SK-N-SH treated with all-trans-retinoic acid at 6 μM for 48 hours (cell line): ENCODE results near the gene CD40.

Experiments used
- ATAC-seq: fragments of 200-7000 bp; cut with Tn5 transposase; 3 replicates; pipeline ENCODE4 v1.9.1; 2020; ENCODE audit warnings: mild to moderate bottlenecking, moderate library complexity
- ARNTL ChIP-seq: fragments of 450-650 bp; formaldehyde crosslinking; IDR thresholded peaks from 2 replicates; pipeline ENCODE4 v1.5.0; 2020; ENCODE audit warnings: low read depth, mild to moderate bottlenecking, moderate library complexity, borderline replicate concordance
- BACH2 ChIP-seq: fragments of 250-450 bp; sonication (Bioruptor Pico); IDR thresholded peaks from 2 replicates; pipeline ENCODE4 v1.9.0; 2021; ENCODE audit warnings: mild to moderate bottlenecking, borderline replicate concordance
- CSDC2 ChIP-seq: fragments of 250-450 bp; sonication (Bioruptor Pico); IDR thresholded peaks from 2 replicates; pipeline ENCODE4 v1.5.0; 2020; ENCODE audit warnings: mild to moderate bottlenecking, moderate library complexity
- ESRRG ChIP-seq: fragments of 250-450 bp; sonication (Bioruptor Pico); IDR thresholded peaks from 2 replicates; pipeline ENCODE4 v1.6.1; 2021; ENCODE audit warnings: mild to moderate bottlenecking
- GLIS3 ChIP-seq: fragments of 250-450 bp; sonication (Bioruptor Pico); IDR thresholded peaks from 2 replicates; pipeline ENCODE4 v1.5.0; 2020; ENCODE audit warnings: mild to moderate bottlenecking, moderate library complexity
- ISL1 ChIP-seq: fragments of 250-450 bp; sonication (Bioruptor Pico); IDR thresholded peaks from 2 replicates; pipeline ENCODE4 v2.1.2; 2022; ENCODE audit warnings: mild to moderate bottlenecking, moderate library complexity
- OSR1 ChIP-seq: fragments of 250-450 bp; sonication (Bioruptor Pico); IDR thresholded peaks from 2 replicates; pipeline ENCODE4 v1.8.0; 2022; ENCODE audit warnings: moderate library complexity, mild to moderate bottlenecking, inconsistent platforms
- PPARA ChIP-seq: fragments of 250-450 bp; sonication (Bioruptor Pico); IDR thresholded peaks from 2 replicates; pipeline ENCODE4 v1.5.0; 2020; ENCODE audit warnings: mild to moderate bottlenecking, borderline replicate concordance
- RARB ChIP-seq: fragments of 250-450 bp; sonication (Bioruptor Pico); IDR thresholded peaks from 2 replicates; pipeline ENCODE4 v1.8.0; 2021; ENCODE audit warnings: mild to moderate bottlenecking, moderate library complexity
- SNAI2 ChIP-seq: fragments of 250-450 bp; sonication (Bioruptor Pico); IDR thresholded peaks from 2 replicates; pipeline ENCODE4 v1.5.0; 2020; ENCODE audit warnings: mild to moderate bottlenecking, moderate library complexity
- ZC3H10 ChIP-seq: fragments of 250-450 bp; sonication (Bioruptor Pico); IDR thresholded peaks from 2 replicates; pipeline ENCODE4 v1.5.1; 2021; ENCODE audit warnings: mild to moderate bottlenecking, moderate library complexity
- ZFP3 ChIP-seq: fragments of 250-450 bp; sonication (Bioruptor Pico); IDR thresholded peaks from 2 replicates; pipeline ENCODE4 v1.5.0; 2020; ENCODE audit warnings: mild to moderate bottlenecking, moderate library complexity
- ZFP30 ChIP-seq: fragments of 450-650 bp; formaldehyde crosslinking; IDR thresholded peaks from 2 replicates; pipeline ENCODE4 v1.5.0; 2022; ENCODE audit warnings: mild to moderate bottlenecking, moderate library complexity
- ZNF565 ChIP-seq: fragments of 450-650 bp; formaldehyde crosslinking; conservative IDR thresholded peaks from 2 replicates; pipeline ENCODE4 v1.5.0; 2020; ENCODE audit warnings: low read depth, mild to moderate bottlenecking, moderate library complexity
- ZNF70 ChIP-seq: fragments of 450-650 bp; formaldehyde crosslinking; IDR thresholded peaks from 2 replicates; pipeline ENCODE4 v1.5.0; 2020; ENCODE audit warnings: mild to moderate bottlenecking, moderate library complexity
- ZNF8 ChIP-seq: fragments of 450-650 bp; formaldehyde crosslinking; IDR thresholded peaks from 2 replicates; pipeline ENCODE4 v1.5.0; 2020; ENCODE audit warnings: mild to moderate bottlenecking, moderate library complexity
- TF ChIP-seq, protein P1 (sequence below): fragments of 250-450 bp; sonication (Bioruptor Pico); IDR thresholded peaks from 2 replicates; pipeline ENCODE4 v1.5.0; 2020; ENCODE audit warnings: mild to moderate bottlenecking, moderate library complexity
- TF ChIP-seq, protein P2 (sequence below): fragments of 250-450 bp; sonication (Bioruptor Pico); IDR thresholded peaks from 2 replicates; pipeline ENCODE4 v1.5.1; 2020; ENCODE audit warnings: low read depth, mild to moderate bottlenecking, moderate library complexity
- TF ChIP-seq, protein P3 (sequence below): fragments of 250-450 bp; sonication (Bioruptor Pico); IDR thresholded peaks from 2 replicates; pipeline ENCODE4 v1.5.1; 2021; ENCODE audit warnings: mild to moderate bottlenecking, moderate library complexity
- TF ChIP-seq, protein P4 (sequence below): fragments of 250-450 bp; sonication (Bioruptor Pico); IDR thresholded peaks from 2 replicates; pipeline ENCODE4 v1.8.0; 2021; ENCODE audit warnings: low read depth, mild to moderate bottlenecking, moderate library complexity, borderline replicate concordance

The CD40 gene

DNA sequence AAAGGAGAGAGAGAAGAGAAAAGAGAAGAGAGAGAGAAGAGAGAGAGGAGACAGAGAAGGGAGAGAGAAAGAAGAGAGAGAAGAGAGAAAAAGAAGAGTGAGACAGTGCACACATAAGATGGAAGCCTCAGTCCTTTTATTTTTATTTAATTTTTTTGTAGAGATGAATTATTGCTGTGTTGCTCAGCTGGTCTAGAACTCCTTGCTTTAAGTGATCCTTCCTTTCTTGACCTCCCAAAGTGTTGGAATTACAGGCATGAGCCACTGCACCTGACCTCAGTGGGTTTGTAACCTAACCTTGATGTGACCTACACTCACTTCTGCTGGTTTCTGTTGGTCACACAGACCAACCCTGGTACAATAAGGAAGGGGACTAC, 6.3 kb upstream of the CD40 start:
- TF ChIP-seq ZNF70 (CRISPR knock-in tag), result no peak
- no peak for TF ChIP-seq OSR1 (CRISPR knock-in tag)
- no peak for TF ChIP-seq GLIS3 (CRISPR knock-in tag)
- TF ChIP-seq ISL1, result no peak
- TF ChIP-seq, protein P1, sequence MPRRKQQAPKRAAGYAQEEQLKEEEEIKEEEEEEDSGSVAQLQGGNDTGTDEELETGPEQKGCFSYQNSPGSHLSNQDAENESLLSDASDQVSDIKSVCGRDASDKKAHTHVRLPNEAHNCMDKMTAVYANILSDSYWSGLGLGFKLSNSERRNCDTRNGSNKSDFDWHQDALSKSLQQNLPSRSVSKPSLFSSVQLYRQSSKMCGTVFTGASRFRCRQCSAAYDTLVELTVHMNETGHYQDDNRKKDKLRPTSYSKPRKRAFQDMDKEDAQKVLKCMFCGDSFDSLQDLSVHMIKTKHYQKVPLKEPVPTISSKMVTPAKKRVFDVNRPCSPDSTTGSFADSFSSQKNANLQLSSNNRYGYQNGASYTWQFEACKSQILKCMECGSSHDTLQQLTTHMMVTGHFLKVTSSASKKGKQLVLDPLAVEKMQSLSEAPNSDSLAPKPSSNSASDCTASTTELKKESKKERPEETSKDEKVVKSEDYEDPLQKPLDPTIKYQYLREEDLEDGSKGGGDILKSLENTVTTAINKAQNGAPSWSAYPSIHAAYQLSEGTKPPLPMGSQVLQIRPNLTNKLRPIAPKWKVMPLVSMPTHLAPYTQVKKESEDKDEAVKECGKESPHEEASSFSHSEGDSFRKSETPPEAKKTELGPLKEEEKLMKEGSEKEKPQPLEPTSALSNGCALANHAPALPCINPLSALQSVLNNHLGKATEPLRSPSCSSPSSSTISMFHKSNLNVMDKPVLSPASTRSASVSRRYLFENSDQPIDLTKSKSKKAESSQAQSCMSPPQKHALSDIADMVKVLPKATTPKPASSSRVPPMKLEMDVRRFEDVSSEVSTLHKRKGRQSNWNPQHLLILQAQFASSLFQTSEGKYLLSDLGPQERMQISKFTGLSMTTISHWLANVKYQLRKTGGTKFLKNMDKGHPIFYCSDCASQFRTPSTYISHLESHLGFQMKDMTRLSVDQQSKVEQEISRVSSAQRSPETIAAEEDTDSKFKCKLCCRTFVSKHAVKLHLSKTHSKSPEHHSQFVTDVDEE (CRISPR knock-in tag), result no peak
- no peak for TF ChIP-seq BACH2
- no peak for TF ChIP-seq ZFP3 (CRISPR knock-in tag)
- TF ChIP-seq CSDC2 (CRISPR knock-in tag), result no peak
- TF ChIP-seq SNAI2, result no peak
- TF ChIP-seq ZFP30 (CRISPR knock-in tag), result no peak
- TF ChIP-seq, protein P2, sequence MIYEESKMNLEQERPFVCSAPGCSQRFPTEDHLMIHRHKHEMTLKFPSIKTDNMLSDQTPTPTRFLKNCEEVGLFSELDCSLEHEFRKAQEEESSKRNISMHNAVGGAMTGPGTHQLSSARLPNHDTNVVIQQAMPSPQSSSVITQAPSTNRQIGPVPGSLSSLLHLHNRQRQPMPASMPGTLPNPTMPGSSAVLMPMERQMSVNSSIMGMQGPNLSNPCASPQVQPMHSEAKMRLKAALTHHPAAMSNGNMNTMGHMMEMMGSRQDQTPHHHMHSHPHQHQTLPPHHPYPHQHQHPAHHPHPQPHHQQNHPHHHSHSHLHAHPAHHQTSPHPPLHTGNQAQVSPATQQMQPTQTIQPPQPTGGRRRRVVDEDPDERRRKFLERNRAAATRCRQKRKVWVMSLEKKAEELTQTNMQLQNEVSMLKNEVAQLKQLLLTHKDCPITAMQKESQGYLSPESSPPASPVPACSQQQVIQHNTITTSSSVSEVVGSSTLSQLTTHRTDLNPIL, result no peak
- TF ChIP-seq ZNF8 (CRISPR knock-in tag), result no peak
- TF ChIP-seq ESRRG (CRISPR knock-in tag), result no peak
- TF ChIP-seq, protein P3, sequence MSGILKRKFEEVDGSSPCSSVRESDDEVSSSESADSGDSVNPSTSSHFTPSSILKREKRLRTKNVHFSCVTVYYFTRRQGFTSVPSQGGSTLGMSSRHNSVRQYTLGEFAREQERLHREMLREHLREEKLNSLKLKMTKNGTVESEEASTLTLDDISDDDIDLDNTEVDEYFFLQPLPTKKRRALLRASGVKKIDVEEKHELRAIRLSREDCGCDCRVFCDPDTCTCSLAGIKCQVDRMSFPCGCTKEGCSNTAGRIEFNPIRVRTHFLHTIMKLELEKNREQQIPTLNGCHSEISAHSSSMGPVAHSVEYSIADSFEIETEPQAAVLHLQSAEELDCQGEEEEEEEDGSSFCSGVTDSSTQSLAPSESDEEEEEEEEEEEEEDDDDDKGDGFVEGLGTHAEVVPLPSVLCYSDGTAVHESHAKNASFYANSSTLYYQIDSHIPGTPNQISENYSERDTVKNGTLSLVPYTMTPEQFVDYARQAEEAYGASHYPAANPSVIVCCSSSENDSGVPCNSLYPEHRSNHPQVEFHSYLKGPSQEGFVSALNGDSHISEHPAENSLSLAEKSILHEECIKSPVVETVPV (CRISPR knock-in tag), result no peak
- TF ChIP-seq, protein P4, sequence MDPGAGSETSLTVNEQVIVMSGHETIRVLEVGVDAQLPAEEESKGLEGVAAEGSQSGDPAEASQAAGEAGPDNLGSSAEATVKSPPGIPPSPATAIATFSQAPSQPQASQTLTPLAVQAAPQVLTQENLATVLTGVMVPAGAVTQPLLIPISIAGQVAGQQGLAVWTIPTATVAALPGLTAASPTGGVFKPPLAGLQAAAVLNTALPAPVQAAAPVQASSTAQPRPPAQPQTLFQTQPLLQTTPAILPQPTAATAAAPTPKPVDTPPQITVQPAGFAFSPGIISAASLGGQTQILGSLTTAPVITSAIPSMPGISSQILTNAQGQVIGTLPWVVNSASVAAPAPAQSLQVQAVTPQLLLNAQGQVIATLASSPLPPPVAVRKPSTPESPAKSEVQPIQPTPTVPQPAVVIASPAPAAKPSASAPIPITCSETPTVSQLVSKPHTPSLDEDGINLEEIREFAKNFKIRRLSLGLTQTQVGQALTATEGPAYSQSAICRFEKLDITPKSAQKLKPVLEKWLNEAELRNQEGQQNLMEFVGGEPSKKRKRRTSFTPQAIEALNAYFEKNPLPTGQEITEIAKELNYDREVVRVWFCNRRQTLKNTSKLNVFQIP (CRISPR knock-in tag), result no peak
- TF ChIP-seq ARNTL (CRISPR knock-in tag), result no peak
- no peak for ATAC-seq

DNA sequence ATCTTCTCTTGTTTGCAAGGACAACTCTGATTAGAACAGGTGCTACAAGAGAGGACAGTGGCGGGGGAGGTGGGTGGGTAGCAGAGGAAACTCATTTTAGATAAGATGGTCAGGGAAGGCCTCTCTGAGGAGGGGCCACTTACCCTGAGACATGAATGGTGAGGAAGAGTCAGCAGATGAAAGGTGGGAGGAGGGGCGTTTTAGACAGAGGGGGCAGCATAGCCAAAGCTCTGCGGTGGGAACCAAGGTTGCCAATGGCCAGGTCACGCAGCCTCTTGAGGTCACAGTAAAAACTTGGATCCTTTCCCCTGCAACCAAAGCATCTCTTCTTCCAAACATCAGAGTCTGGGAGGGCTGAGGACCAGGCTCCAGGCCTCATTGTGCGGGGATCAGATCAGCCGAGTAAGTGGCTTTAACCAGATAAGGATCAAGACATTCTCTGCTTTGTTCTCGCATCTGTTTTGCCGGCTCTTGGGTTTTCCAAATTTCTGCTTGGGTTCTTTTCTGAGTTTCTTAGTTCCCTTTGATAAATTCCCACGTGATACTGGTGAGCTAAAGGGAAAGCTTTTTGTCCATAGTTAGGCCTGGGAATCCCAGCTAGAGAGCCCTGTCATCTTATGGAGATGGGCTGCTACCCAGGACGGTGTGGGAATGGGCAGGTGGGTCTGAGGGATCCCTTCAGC, 5.5 kb upstream of the CD40 start:
- TF ChIP-seq ISL1 (no peak), ZC3H10 (CRISPR knock-in tag) (no peak), RARB (CRISPR knock-in tag) (no peak), PPARA (CRISPR knock-in tag) (no peak), OSR1 (CRISPR knock-in tag) (no peak), ZNF565 (CRISPR knock-in tag) (no peak), GLIS3 (CRISPR knock-in tag) (no peak), ZFP3 (CRISPR knock-in tag) (no peak), CSDC2 (CRISPR knock-in tag) (no peak)
- TF ChIP-seq, protein P1 (CRISPR knock-in tag), result no peak
- TF ChIP-seq, protein P2, result no peak
- ATAC-seq, result no peak
